Pancreas (tissue), 10 donors: Measurements from ENCODE around the gene TRRAP. TPM values are rescaled to one million over a fixed set of nuclear protein-coding genes. Genes with fewer than 3 reads are reported as not detected.
"Not testable (repeated sequence)": the region's sequence is repeated elsewhere in the genome, so short reads cannot be mapped to it uniquely, and the experiment has no call there.

Source experiments
- ATAC-seq, 4 donors: fragments of 200-7000 bp; cut with Tn5 transposase; one replicate each; pipeline versions ENCODE4 v1.8.0 to v1.9.1; 2020; ENCODE audit warnings: mild to moderate bottlenecking in 4 of 4, moderate library complexity in 4 of 4
- DNase-seq, 6 donors: peaks; one replicate each; pipeline ENCODE4 v3.0.0-alpha.2; 2020
- FAIRE-seq: peaks from 2 replicates; lab custom pipeline; 2012; peaks lifted over from hg19 to GRCh38; lab: Jason Lieb, UNC
- H3K27ac ChIP-seq, 4 donors: fragments of 200-600 bp; sonication (generic); 1 replicate in 3 of 4; 2 replicates in 1 of 4; pipeline versions ENCODE4 v1.5.0 to v1.8.0; 2020
- H3K27me3 ChIP-seq, 4 donors: fragments of 200-600 bp; one replicate each; pipeline ENCODE4 v1.8.0; 2021
- H3K36me3 ChIP-seq, 3 donors: fragments of 200-600 bp; sonication (generic) in 1 of 3; one replicate each; pipeline versions ENCODE4 v1.5.0 to v1.8.0; 2020 to 2021
- H3K4me1 ChIP-seq, 3 donors: fragments of 200-600 bp; one replicate each; pipeline ENCODE4 v1.8.0; 2021
- H3K4me3 ChIP-seq, 4 donors: fragments of 200-600 bp; sonication (generic) in 2 of 4; one replicate each; pipeline versions ENCODE4 v1.5.0 to v1.8.0; 2020 to 2021
- H3K9me3 ChIP-seq, 4 donors: fragments of 200-600 bp; one replicate each; pipeline ENCODE4 v1.8.0; 2021
- CTCF ChIP-seq, 4 donors: fragments of 200-600 bp; sonication (generic) in 3 of 4; IDR thresholded peaks; one replicate each; pipeline versions ENCODE4 v1.5.0 to v1.8.0; 2021; ENCODE audit warnings: antibody characterized with exemption in 4 of 4
- WGBS, 2 donors: extraction: QIAGEN DNeasy Blood & Tissue Kit; methylation state at CpG; one replicate each; pipeline ENCODE4 v1.1.7; 2013; 5-methylcytosine and 5-hydroxymethylcytosine counted together
- intact Hi-C, 3 donors: fragments of 100-400 bp; cut with DNase I; formaldehyde crosslinking; loops; one replicate each; pipeline versions ENCODE4 v1.11.1 to v1.14.2; 2022
- polyA plus RNA-seq, 2 donors: library from polyadenylated mRNA; stranded (reverse); fragments of 200-250 nt; gene quantifications; one replicate each; pipeline ENCODE4 v1.2.3, GENCODE V29; 2013
- total RNA-seq, 6 donors: library from RNA; stranded (reverse); fragmentation: NEBNext Ultra II Directional in 4 of 6; extraction: Animal tissue kit (Norgen Biotek cat#: 25700) in 4 of 6; gene quantifications; one replicate each; pipeline versions ENCODE4 v1.2.1 to v1.2.4, GENCODE V29; 2021 to 2023
- donor health status: healthy with polysubstance abuse.
- donor health status: DM: no; HTN: no; CAD: no; lungs with moderate emphysema.
- donor health status: DM: no; HTN: no; CAD: no.
- donor health status: control.
- donor health status: control.
- donor health status: Bipolar disorder and iron deficiency.
- donor health status: DM: yes; HTN: yes; CAD: no.
- donor health status: DM: no; HTN: no; CAD: no.
- donor health status: DM: no; HTN: no; CAD: no.
- donor health status: DM: yes; HTN: yes; CAD: no.

TRRAP gene
- total and polyA plus RNA-seq, 8 donors, result 10.2 to 25.1 (median 15.6) TPM

GRCh38 chr7:99039384-99039891, 161.1 kb downstream of the TRRAP start:
- TF ChIP-seq CTCF (IDR thresholded peaks at IDR 0.05), result no peak
- ATAC-seq, result no peak
- FAIRE-seq, result no peak

GRCh38 chr7:99040104-99040958, 162.0 kb downstream of the TRRAP start:
- FAIRE-seq (no peak), DNase-seq (peak; percentile 71 to 85 (median 76)), ATAC-seq (peak; percentile 76 to 92 (median 89))
- intact Hi-C loops, result loop anchor here in 2 of 3 donors (2.0 to 10.0 kb wide), 2 partner anchors 264 to 274 kb away; no protein-coding TSS in a partner anchor
- Histone ChIP-seq H3K27me3 (no peaks in the 10 kb centered on the region), H3K36me3 (peaks cover 2 to 70% (median 34%) of the 10 kb centered on the region in 3 donors), H3K4me1 (peaks cover 0 to 4% (median 0%) of the 10 kb centered on the region in 3 donors), H3K4me3 (no peak overlapping the region), H3K27ac (no peak overlapping the region), H3K9me3 (no peaks in the 10 kb centered on the region)
- 71 to 73% methylated on average over 31 of the region's 31 CpGs for WGBS, 2 donors
- peak; percentile 42 to 76 (median 64) for TF ChIP-seq CTCF (IDR thresholded peaks at IDR 0.05)

More at GRCh38 chr7:99039384-99039891, 161.1 kb downstream of the TRRAP start:
- Histone ChIP-seq H3K36me3 (peaks cover 2 to 70% (median 36%) of the 10 kb centered on the region in 3 donors), H3K27me3 (no peaks in the 10 kb centered on the region), H3K9me3 (no peaks in the 10 kb centered on the region), H3K4me1 (peaks cover 0 to 4% (median 0%) of the 10 kb centered on the region in 3 donors), H3K27ac (no peak overlapping the region), H3K4me3 (no peak overlapping the region)
- no peak for DNase-seq
- intact Hi-C loops, result loop anchor here in 1 of 3 donors (5.0 kb wide), 1 partner anchor 273 kb away; no protein-coding TSS in a partner anchor
- WGBS, 2 donors, result 79 to 81% methylated on average over 8 of the region's 8 CpGs

GRCh38 chr7:99041526-99041925, 163.2 kb downstream of the TRRAP start:
- Histone ChIP-seq H3K36me3 (peaks cover 2 to 66% (median 28%) of the 10 kb centered on the region in 3 donors), H3K27me3 (no peaks in the 10 kb centered on the region), H3K4me1 (peaks cover 0 to 4% (median 0%) of the 10 kb centered on the region in 3 donors), H3K27ac (no peak overlapping the region), H3K9me3 (no peaks in the 10 kb centered on the region), H3K4me3 (no peak overlapping the region)
- no peak for FAIRE-seq
- no peak for TF ChIP-seq CTCF (IDR thresholded peaks at IDR 0.05)
- peak in 3 of 4 donors; percentile 12 to 51 (median 44) for ATAC-seq
- WGBS, 2 donors, result 58 to 64% methylated on average over 11 of the region's 11 CpGs
- no peak for DNase-seq
- intact Hi-C loops, result loop anchor here in 2 of 3 donors (2.0 to 10.0 kb wide), 2 partner anchors 263 to 273 kb away; no protein-coding TSS in a partner anchor

GRCh38 chr7:99042957-99043356, 164.6 kb downstream of the TRRAP start:
- intact Hi-C loops, result loop anchor here in 1 of 3 donors (10.0 kb wide), 1 partner anchor 262 kb away; no protein-coding TSS in a partner anchor
- ATAC-seq, result no peak
- peaks cover 3 to 60% (median 16%) of the 10 kb centered on the region in 3 donors for H3K36me3 ChIP-seq
- H3K27me3 ChIP-seq, result no peaks in the 10 kb centered on the region
- H3K4me1 ChIP-seq, result peaks cover 0 to 4% (median 0%) of the 10 kb centered on the region in 3 donors
- FAIRE-seq, result no peak
- no peak overlapping the region for H3K27ac ChIP-seq
- TF ChIP-seq CTCF (IDR thresholded peaks at IDR 0.05), result no peak
- WGBS, 2 donors, result 64 to 75% methylated on average over 5 of the region's 5 CpGs
- no peak for DNase-seq
- no peak overlapping the region for H3K4me3 ChIP-seq
- H3K9me3 ChIP-seq, result no peaks in the 10 kb centered on the region

GRCh38 chr7:99044858-99045257, 166.5 kb downstream of the TRRAP start:
- not testable (repeated sequence) for H3K27ac ChIP-seq, H3K27me3 ChIP-seq, DNase-seq, ATAC-seq, H3K4me3 ChIP-seq, H3K9me3 ChIP-seq, FAIRE-seq, H3K4me1 ChIP-seq
- peaks cover 3 to 56% (median 12%) of the 10 kb centered on the region in 3 donors for H3K36me3 ChIP-seq
- intact Hi-C loops, result loop anchor here in 1 of 3 donors (10.0 kb wide), 1 partner anchor 260 kb away; no protein-coding TSS in a partner anchor
- WGBS, 2 donors, result 91 to 92% methylated on average over 3 of the region's 3 CpGs

GRCh38 chr7:99046262-99046661, 167.9 kb downstream of the TRRAP start:
- intact Hi-C loops, result loop anchor here in 1 of 3 donors (10.0 kb wide), 1 partner anchor 259 kb away; no protein-coding TSS in a partner anchor
- peaks cover 3 to 59% (median 10%) of the 10 kb centered on the region in 3 donors for H3K36me3 ChIP-seq
- not testable (repeated sequence) for H3K4me1 ChIP-seq, H3K4me3 ChIP-seq, FAIRE-seq, DNase-seq, ATAC-seq, H3K27ac ChIP-seq, H3K9me3 ChIP-seq, H3K27me3 ChIP-seq
- 88 to 93% methylated on average over 14 of the region's 14 CpGs for WGBS, 2 donors
